Measurements from ENCODE around the gene PROM1. TPM values are rescaled to one million over a fixed set of nuclear protein-coding genes. Genes with fewer than 3 reads are reported as not detected.

The PROM1 gene
- total RNA-seq, 6 experiments from 2014 or later = 0.86 to 2.2 (median 1.3) TPM

DNA sequence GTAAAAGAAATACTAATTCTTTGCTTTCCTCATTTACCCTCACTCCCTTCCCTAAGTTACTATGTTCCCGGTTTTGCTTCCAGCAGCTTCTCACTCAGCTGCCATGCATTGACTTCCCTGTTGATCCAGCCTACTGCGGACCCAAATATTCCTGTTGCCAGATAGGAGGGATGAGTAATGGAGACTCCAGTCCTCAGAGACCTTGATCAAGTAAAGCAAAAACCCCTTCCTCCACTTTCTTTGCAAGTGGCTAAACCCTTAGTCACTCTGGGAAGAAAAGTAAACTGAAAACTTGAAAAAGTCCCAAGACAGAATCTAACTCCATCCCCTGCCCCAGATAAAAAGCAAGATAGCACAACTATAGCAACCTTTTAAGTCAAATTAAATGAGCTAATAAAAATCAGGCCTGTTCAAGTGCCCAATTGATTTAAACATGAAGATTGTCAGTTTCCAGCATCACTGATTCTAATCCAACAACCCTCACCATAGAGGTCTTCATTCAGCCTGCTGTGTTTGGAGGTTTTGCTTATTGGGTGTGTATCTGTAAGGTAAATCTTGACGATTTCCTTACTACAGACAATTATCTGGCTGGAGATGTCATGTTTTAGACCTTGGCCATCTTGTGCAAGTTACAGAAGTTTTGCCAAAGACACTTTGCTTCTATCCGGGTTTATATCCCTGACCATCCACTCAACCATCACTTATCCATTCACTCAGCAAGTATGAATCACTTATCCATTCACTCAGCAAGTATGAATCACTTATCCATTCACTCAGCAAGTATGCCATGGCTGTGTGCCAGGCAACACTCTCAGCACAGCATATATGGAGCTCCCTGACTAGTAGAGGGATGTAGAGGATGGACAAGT, 162.9 kb downstream of the PROM1 start:
- Histone ChIP-seq H3K4me1 (no peaks in the 10 kb centered on the region), H3K9me3 (no peaks in the 10 kb centered on the region), H3K4me3 (no peak overlapping the region), H3K27ac (no peak overlapping the region), H3K27me3 (no peaks in the 10 kb centered on the region), H3K36me3 (no peaks in the 10 kb centered on the region)
- ATAC-seq (peak in 1 of 4 donors; percentile 71), DNase-seq (peak in 1 of 3 donors; percentile 38)
- intact Hi-C loops (cut with DNase I) = no loop called here
- WGBS (ENCODE audit: insufficient coverage, low coverage, low lambda C conversion rate, missing lambda C conversion rate) = 53% methylated on average over 3 of the region's 4 CpGs
- TF ChIP-seq, protein P1, sequence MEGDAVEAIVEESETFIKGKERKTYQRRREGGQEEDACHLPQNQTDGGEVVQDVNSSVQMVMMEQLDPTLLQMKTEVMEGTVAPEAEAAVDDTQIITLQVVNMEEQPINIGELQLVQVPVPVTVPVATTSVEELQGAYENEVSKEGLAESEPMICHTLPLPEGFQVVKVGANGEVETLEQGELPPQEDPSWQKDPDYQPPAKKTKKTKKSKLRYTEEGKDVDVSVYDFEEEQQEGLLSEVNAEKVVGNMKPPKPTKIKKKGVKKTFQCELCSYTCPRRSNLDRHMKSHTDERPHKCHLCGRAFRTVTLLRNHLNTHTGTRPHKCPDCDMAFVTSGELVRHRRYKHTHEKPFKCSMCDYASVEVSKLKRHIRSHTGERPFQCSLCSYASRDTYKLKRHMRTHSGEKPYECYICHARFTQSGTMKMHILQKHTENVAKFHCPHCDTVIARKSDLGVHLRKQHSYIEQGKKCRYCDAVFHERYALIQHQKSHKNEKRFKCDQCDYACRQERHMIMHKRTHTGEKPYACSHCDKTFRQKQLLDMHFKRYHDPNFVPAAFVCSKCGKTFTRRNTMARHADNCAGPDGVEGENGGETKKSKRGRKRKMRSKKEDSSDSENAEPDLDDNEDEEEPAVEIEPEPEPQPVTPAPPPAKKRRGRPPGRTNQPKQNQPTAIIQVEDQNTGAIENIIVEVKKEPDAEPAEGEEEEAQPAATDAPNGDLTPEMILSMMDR (IDR thresholded peaks at IDR 0.05) = no peak
- no peak for TF ChIP-seq POLR2A (IDR thresholded peaks at IDR 0.05)

DNA sequence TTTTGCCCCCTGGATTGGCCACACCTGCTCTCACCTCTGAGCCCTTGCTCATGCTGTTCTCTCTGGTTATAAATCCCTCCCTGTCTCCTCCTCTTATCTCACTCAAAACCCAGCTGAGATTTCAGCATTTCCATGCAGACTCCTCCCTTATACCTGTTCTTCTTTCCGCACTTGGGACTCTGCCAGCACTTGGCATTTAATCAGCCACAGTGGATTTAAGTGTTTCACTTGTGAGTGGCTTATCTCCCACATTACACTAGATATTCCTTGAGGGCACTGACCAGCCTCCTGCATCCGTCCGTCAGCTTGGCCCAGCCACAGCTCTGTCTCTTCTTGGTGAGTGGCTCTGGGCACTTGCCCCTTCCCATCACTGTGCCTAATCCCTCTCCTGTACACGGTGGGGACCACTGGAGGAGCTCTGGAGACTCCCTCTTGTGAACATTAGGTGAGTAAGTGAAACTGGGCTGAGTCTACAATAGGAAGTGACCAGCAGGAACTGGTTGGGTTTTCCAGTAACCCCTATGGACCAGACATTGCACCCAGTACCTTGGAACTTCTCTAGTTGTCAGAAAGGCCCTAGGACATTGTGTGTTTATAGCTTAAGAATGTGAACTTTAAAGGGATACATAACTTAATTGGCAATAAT, 165.2 kb downstream of the PROM1 start:
- ATAC-seq (no peak), DNase-seq (no peak)
- TF ChIP-seq, protein P1 (IDR thresholded peaks at IDR 0.05) = no peak
- no peak for TF ChIP-seq POLR2A (IDR thresholded peaks at IDR 0.05)
- no peak overlapping the region for H3K4me3 ChIP-seq
- no peaks in the 10 kb centered on the region for H3K4me1 ChIP-seq
- H3K9me3 ChIP-seq = no peaks in the 10 kb centered on the region
- H3K27me3 ChIP-seq = no peaks in the 10 kb centered on the region
- H3K36me3 ChIP-seq = no peaks in the 10 kb centered on the region
- 28% methylated on average over 4 of the region's 4 CpGs for WGBS (ENCODE audit: insufficient coverage, low coverage, low lambda C conversion rate, missing lambda C conversion rate)
- no peak overlapping the region for H3K27ac ChIP-seq
- intact Hi-C loops (cut with DNase I) = no loop called here

Other genes with a start within 250 kb of the PROM1 start
- not detected for gene FGFBP1, start 145.3 kb downstream of the PROM1 start, total RNA-seq
- gene FGFBP2, start 120.8 kb downstream of the PROM1 start, total RNA-seq = 1 to 10 TPM in 1 of 6 experiments, under 1 TPM in 2, not detected in 3; 0.29 to 1.4 (median 0.92) TPM
- 10 to 100 TPM; 10.8 to 57.3 (median 40.1) TPM for gene TAPT1, start 142.4 kb upstream of the PROM1 start, total RNA-seq